Measurements from ENCODE around the gene TWIST1. TPM values are rescaled to one million over a fixed set of nuclear protein-coding genes. Genes with fewer than 3 reads are reported as not detected.

The TWIST1 gene
- total RNA-seq, 1 donor = 16.4 TPM

DNA sequence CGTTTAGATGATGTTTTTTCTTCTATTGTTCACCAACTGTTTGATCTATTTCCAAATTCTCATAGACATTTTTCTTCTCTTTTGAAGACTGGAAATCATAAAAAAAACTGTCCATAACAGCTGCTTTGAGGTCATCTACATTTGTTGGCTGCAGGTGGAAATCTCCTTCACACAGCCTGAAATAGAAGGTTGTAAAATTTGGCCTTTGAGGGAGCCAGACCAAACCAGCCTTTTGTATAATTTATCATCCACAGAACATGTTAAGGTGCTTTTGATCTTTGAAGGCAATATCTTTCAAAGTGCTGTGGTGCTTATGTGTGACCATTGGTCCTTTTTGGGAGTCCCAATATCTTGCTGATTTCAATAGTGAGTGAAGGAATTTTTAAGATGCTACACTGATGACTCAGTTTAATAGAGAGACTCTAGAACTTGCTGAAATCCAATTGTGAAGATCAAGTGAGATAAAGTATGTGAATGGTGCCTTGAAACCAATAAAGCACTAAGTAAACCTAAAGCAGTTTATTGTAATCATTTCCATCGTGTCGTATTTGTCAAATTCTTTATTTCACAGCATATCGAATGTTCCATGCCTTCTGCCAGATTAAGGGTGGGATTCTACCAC is 22.4 kb upstream of the TWIST1 start:
- H3K4me3 ChIP-seq (ENCODE audit: low read depth, low read length) = no peak overlapping the region
- no peak for DNase-seq (ENCODE audit: low read depth)
- no peak for TF ChIP-seq CTCF (IDR thresholded peaks at IDR 0.05; ENCODE audit: insufficient read depth, low read depth, low read length)

GRCh38 chr7:19133886-19134285 is 16.4 kb upstream of the TWIST1 start:
- no peak for TF ChIP-seq CTCF (IDR thresholded peaks at IDR 0.05; ENCODE audit: insufficient read depth, low read depth, low read length)
- peak; percentile 25 for DNase-seq (ENCODE audit: low read depth)
- no peak overlapping the region for H3K4me3 ChIP-seq (ENCODE audit: low read depth, low read length)

- TF ChIP-seq CTCF (IDR thresholded peaks at IDR 0.05; ENCODE audit: insufficient read depth, low read depth, low read length) = no peak
- no peak for DNase-seq (ENCODE audit: low read depth)
- H3K4me3 ChIP-seq (ENCODE audit: low read depth, low read length) = no peak overlapping the region
Measured at GRCh38 chr7:19133390-19133789, 16.0 kb upstream of the TWIST1 start.

- peak; percentile 42 for DNase-seq (ENCODE audit: low read depth)
- no peak for TF ChIP-seq CTCF (IDR thresholded peaks at IDR 0.05; ENCODE audit: insufficient read depth, low read depth, low read length)
- no peak overlapping the region for H3K4me3 ChIP-seq (ENCODE audit: low read depth, low read length)
Measured at GRCh38 chr7:19128856-19129255, 11.4 kb upstream of the TWIST1 start.

DNA sequence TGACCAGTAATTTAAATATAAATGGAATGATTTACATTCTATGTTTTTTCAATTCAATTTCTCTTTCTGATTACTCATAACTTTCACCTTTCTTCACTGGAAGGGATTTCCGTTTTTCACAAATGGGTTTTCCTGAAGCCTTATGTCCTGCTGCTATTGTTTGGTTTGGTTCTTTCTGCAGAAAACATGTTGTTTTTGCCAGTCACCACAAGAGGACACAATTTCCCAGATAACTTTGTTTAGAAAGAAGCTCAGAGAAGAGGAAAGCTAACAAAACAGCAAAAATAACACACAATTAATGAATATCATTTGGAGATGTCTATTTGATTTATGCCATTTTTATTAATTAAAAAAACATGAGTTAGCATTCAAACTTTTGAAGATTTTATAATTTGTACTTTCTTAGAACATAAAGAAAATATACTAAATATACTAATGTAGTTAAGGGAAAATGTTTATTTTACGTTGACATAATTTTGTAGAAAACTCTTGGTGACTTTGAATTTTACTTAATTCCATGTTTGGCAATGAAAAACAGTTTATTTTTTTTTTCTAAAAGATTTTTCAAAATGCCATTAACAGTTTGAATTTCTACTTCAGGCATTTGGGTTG is 4.6 kb upstream of the TWIST1 start:
- no peak overlapping the region for H3K4me3 ChIP-seq (ENCODE audit: low read depth, low read length)
- TF ChIP-seq CTCF (IDR thresholded peaks at IDR 0.05; ENCODE audit: insufficient read depth, low read depth, low read length) = peak; percentile 94
- DNase-seq (ENCODE audit: low read depth) = peak; percentile 73

DNA sequence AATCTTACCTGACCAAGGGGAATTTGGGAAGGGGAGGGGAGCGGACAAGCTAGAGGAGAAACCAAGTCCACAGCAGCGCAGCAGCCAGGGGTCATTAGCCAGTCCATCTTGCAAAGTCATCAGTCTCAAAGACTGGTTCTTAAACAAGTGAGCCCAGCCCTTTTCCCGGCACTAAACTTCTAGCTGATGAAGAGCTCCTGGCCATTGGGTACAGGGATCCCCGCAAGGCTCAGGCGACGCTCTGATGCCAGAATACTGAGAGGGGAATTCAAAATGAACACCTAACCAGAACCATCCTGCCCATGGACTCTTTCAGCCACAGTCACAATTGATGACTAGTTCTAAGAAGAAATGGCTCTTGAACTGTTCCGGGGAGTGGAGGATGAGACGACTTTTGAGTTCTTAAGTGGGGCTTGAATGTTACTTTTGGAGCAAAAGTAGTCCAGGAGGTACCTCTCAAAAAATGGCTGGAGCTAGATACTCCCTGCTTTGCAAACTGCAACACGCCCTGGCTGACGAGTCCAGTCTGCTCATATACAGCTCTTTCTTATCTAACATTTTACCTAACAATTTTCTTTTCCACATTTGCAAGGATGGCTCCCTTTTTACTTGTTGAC is 2.5 kb upstream of the TWIST1 start:
- no peak for TF ChIP-seq CTCF (IDR thresholded peaks at IDR 0.05; ENCODE audit: insufficient read depth, low read depth, low read length)
- H3K4me3 ChIP-seq (ENCODE audit: low read depth, low read length) = no peak overlapping the region
- DNase-seq (ENCODE audit: low read depth) = no peak

All from fibroblast of villous mesenchyme (primary cell).